Measurements from ENCODE around the gene ZYX. TPM values are rescaled to one million over a fixed set of nuclear protein-coding genes. Genes with fewer than 3 reads are reported as not detected.

Gene ZYX
- total and polyA plus RNA-seq, 2 of the 13 experiments (the other 11 are each of a cell fraction or from before 2014, with no cell fraction given): 9.9 to 13.7 TPM

GRCh38 chr7:143395187-143396149, 14.3 kb downstream of the ZYX start (continued):
- no peak for TF ChIP-seq NCOA5 (CRISPR knock-in tag; IDR thresholded peaks at IDR 0.05)
- no peak for TF ChIP-seq HOXA7 (CRISPR knock-in tag; IDR thresholded peaks at IDR 0.05)
- no peak for TF ChIP-seq ZNF720 (CRISPR knock-in tag; IDR thresholded peaks at IDR 0.05)
- no peak for TF ChIP-seq MZF1 (CRISPR knock-in tag; IDR thresholded peaks at IDR 0.05; ENCODE audit: borderline replicate concordance)
- TF ChIP-seq USF2 (IDR thresholded peaks at IDR 0.05; ENCODE audit: low read depth, low read length): no peak
- no peak for TF ChIP-seq USF2 (CRISPR knock-in tag; IDR thresholded peaks at IDR 0.05; ENCODE audit: borderline replicate concordance)
- TF ChIP-seq ZNF276 (CRISPR knock-in tag; IDR thresholded peaks at IDR 0.05; ENCODE audit: low read depth): no peak
- no peak for TF ChIP-seq GATA4 (IDR thresholded peaks at IDR 0.05; ENCODE audit: borderline replicate concordance, low read depth)
- TF ChIP-seq MAFG (CRISPR knock-in tag; IDR thresholded peaks at IDR 0.05): no peak
- peak; percentile 92 for TF ChIP-seq PPARG (CRISPR knock-in tag; conservative IDR thresholded peaks at IDR 0.05)
- TF ChIP-seq HMGXB3 (CRISPR knock-in tag; IDR thresholded peaks at IDR 0.05; ENCODE audit: borderline replicate concordance): no peak
- TF ChIP-seq KMT2A (CRISPR knock-in tag; IDR thresholded peaks at IDR 0.05): no peak
- peak; percentile 63; the same call in 1 of the 2 replicates for TF ChIP-seq ISL2 (CRISPR knock-in tag; IDR thresholded peaks at IDR 0.05)
- TF ChIP-seq CBX5 (CRISPR knock-in tag; IDR thresholded peaks at IDR 0.05; ENCODE audit: borderline replicate concordance): no peak
- peak; percentile 77 for TF ChIP-seq SAP130 (CRISPR knock-in tag; IDR thresholded peaks at IDR 0.05; ENCODE audit: low read depth)
- peak; percentile 63; the same call in 1 of the 2 replicates for TF ChIP-seq ZNF784 (CRISPR knock-in tag; IDR thresholded peaks at IDR 0.05; ENCODE audit: borderline replicate concordance)
- TF ChIP-seq ATF4 (CRISPR knock-in tag; IDR thresholded peaks at IDR 0.05): no peak
- no peak for TF ChIP-seq ZBTB42 (CRISPR knock-in tag; IDR thresholded peaks at IDR 0.05)
- no peak for TF ChIP-seq ARID2 (CRISPR knock-in tag; IDR thresholded peaks at IDR 0.05; ENCODE audit: borderline replicate concordance)

All from HepG2 (cell line).